Adrenal gland (tissue), 5 donors: Measurements from ENCODE around the gene LAPTM5.

Source experiments
- CTCF ChIP-seq, 6 experiments: fragments of 450-650 bp in 4 of 6; fragments of 200-600 bp in 2 of 6; sonication (generic) in 1 of 6; IDR thresholded peaks; 1 replicate in 5 of 6; 2 replicates in 1 of 6; pipeline versions ENCODE4 v1.5.1 to v1.8.0; 2016 to 2021; ENCODE audit warnings: antibody characterized with exemption in 6 of 6, mild to moderate bottlenecking in 2 of 6, moderate library complexity in 1 of 6
- POLR2A ChIP-seq, 2 donors: fragments of 450-650 bp; IDR thresholded peaks; one replicate each; pipeline ENCODE4 v1.6.1; 2017; ENCODE audit warnings: antibody characterized with exemption in 2 of 2, mild to moderate bottlenecking in 2 of 2, moderate library complexity in 1 of 2
- donor health status: DM: no; HTN: no; CAD: no.

- TF ChIP-seq CTCF (IDR thresholded peaks at IDR 0.05) (no peak), POLR2A (IDR thresholded peaks at IDR 0.05) (no peak)
Observed at GRCh38 chr1:30768159-30768829, 10.7 kb upstream of the LAPTM5 start.
